SJCRH30 (cell line): ENCODE data around the gene PUSL1. TPM values are rescaled to one million over a fixed set of nuclear protein-coding genes. Genes with fewer than 3 reads are reported as not detected.
A peak's percentile ranks its signal among the peaks of the same experiment; 100 is the strongest.

ENCODE experiments used
- DNase-seq, 2 experiments: peaks; one replicate each; pipeline ENCODE4 v3.0.0-alpha.2; 2015 to 2020
- H3K27ac ChIP-seq: fragments of 250-450 bp; sonication (Bioruptor Pico); 2 replicates; pipeline ENCODE4 v1.5.1; 2020; ENCODE audit warnings: mild to moderate bottlenecking, moderate library complexity
- H3K27me3 ChIP-seq: fragments of 250-450 bp; sonication (Bioruptor Pico); 2 replicates; pipeline ENCODE4 v1.5.1; 2020; ENCODE audit warnings: mild to moderate bottlenecking, moderate library complexity
- H3K36me3 ChIP-seq: fragments of 250-450 bp; sonication (Bioruptor Pico); 2 replicates; pipeline ENCODE4 v1.5.1; 2020; ENCODE audit warnings: mild to moderate bottlenecking, moderate library complexity
- H3K4me1 ChIP-seq: fragments of 250-450 bp; sonication (Bioruptor Pico); 2 replicates; pipeline ENCODE4 v1.5.1; 2020; ENCODE audit warnings: mild to moderate bottlenecking, moderate library complexity
- H3K4me3 ChIP-seq: fragments of 250-450 bp; sonication (Bioruptor Pico); 2 replicates; pipeline ENCODE4 v1.5.1; 2020; ENCODE audit warnings: mild to moderate bottlenecking, moderate library complexity
- H3K9me3 ChIP-seq: fragments of 250-450 bp; sonication (Bioruptor Pico); replicated peaks from 2 replicates; pipeline ENCODE4 v1.5.1; 2020; ENCODE audit warnings: mild to moderate bottlenecking, moderate library complexity
- total RNA-seq: library from RNA; depleted of rRNA; stranded (reverse); fragments of >200 nt; shearing (Covaris generic); gene quantifications from 2 replicates; pipeline ENCODE4 v1.2.3, GENCODE V29; 2014

Gene PUSL1
- total RNA-seq, 1 experiment from 2014 or later = 25.3 TPM

DNA sequence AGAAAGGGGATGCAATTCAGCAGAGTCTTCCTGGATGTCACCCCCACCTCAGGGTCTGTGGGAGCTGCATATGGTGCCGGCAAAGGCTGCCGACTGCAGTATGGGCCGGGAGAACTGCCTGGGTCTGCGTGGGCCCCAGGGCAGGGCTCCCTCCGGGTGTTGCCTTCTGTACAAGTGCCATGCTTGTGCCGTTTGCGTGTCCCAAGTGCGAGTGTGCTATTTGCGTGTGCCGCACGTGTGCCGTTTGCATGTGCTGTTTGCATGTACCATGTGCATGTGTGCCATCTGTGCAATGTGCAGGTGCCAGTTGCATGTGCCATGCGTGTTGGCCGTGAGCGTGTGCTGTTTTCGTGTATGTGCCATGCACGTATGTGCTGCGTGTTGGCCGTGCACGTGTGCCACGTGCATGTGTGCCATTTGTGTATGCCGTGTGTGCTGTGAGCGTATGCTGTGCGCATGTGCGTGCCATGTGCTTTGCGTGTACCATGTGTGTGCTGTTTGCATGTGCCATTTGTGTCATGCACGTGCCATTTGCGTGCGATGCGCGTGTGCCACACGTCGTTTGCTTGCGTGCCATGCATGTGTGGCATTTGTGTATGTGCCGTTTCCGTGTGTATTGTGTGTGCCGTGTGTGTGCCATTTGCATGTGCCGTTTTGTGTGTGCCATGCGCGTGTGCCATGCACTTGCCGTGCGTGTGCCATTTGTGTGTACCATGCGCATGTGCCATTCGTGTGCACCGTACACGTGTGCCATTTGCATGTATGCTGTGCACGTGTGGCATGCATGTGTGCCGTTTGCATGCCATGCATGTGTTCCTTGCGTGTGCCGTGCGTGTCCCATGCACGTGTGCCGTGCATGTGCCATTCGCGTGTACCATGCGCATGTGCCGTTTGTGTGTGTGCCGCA is 21.2 kb downstream of the PUSL1 start:
- Histone ChIP-seq H3K4me3 (no peak overlapping the region), H3K27me3 (no peaks in the 10 kb centered on the region), H3K27ac (no peak overlapping the region), H3K9me3 (no peaks in the 10 kb centered on the region), H3K36me3 (no peaks in the 10 kb centered on the region), H3K4me1 (peaks cover 17% of the 10 kb centered on the region; the same call in 1 of the 2 replicates)
- no peak for DNase-seq

DNA sequence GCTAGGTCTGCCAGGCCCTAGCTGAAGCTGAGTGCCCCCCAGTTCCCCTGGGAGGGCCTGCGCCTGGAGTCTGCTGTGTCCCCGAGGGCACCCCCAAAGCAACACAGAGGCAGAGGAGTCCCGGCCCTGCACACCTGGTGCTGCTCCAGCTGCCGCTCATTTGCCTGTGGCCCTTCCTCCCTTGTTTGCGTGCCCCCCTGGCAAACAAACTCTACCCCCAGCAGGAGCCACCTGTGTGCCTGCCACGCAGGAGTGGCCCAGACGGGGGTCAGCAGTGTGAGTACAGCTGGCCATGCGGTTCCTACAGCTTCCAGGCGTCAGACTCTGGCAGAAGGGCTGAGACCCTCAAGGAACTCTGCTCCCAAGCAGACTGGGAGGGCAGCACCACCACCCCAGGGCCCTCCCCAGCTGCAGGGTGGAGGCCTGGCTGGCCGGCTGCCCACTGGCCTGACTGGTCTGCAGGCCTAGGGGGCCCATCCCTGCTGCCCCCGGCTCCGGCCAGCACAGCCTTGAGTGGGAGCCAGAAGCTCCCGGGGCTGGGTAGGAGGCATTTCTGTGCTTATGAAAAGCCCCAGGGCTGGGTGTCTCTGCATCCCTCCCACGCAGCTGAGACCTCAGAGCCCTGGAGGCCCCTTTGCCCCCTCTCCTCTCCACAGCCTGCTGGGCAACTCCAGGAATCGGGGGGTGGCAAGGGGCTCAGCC is 22.1 kb downstream of the PUSL1 start:
- Histone ChIP-seq H3K27ac (no peak overlapping the region), H3K4me1 (peaks cover 14% of the 10 kb centered on the region; the same call in 1 of the 2 replicates), H3K36me3 (no peaks in the 10 kb centered on the region), H3K4me3 (no peak overlapping the region), H3K9me3 (no peaks in the 10 kb centered on the region), H3K27me3 (no peaks in the 10 kb centered on the region)
- DNase-seq = no peak

GRCh38 chr1:1331068-1331965 is 22.9 kb downstream of the PUSL1 start, which contains the start of gene TAS1R3:
TAS1R3 (plus strand) TSS chr1:1331280; CDS start chr1:1331346, 66 bp downstream.
- no peaks in the 10 kb centered on the region for H3K36me3 ChIP-seq
- H3K27me3 ChIP-seq = no peaks in the 10 kb centered on the region
- H3K4me3 ChIP-seq = no peak within 1 kb of the TSS
- DNase-seq = peak in 1 of 2 experiments; percentile 53
- no peak within 1 kb of the TSS for H3K27ac ChIP-seq
- peaks cover 11% of the 10 kb centered on the region; the same call in 1 of the 2 replicates for H3K4me1 ChIP-seq
- no peaks in the 10 kb centered on the region for H3K9me3 ChIP-seq

DNA sequence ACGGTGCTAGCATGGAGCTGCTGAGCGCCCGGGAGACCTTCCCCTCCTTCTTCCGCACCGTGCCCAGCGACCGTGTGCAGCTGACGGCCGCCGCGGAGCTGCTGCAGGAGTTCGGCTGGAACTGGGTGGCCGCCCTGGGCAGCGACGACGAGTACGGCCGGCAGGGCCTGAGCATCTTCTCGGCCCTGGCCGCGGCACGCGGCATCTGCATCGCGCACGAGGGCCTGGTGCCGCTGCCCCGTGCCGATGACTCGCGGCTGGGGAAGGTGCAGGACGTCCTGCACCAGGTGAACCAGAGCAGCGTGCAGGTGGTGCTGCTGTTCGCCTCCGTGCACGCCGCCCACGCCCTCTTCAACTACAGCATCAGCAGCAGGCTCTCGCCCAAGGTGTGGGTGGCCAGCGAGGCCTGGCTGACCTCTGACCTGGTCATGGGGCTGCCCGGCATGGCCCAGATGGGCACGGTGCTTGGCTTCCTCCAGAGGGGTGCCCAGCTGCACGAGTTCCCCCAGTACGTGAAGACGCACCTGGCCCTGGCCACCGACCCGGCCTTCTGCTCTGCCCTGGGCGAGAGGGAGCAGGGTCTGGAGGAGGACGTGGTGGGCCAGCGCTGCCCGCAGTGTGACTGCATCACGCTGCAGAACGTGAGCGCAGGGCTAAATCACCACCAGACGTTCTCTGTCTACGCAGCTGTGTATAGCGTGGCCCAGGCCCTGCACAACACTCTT is 23.8 kb downstream of the PUSL1 start:
- no peak for DNase-seq
- H3K4me1 ChIP-seq = peaks cover 11% of the 10 kb centered on the region; the same call in 1 of the 2 replicates

DNA sequence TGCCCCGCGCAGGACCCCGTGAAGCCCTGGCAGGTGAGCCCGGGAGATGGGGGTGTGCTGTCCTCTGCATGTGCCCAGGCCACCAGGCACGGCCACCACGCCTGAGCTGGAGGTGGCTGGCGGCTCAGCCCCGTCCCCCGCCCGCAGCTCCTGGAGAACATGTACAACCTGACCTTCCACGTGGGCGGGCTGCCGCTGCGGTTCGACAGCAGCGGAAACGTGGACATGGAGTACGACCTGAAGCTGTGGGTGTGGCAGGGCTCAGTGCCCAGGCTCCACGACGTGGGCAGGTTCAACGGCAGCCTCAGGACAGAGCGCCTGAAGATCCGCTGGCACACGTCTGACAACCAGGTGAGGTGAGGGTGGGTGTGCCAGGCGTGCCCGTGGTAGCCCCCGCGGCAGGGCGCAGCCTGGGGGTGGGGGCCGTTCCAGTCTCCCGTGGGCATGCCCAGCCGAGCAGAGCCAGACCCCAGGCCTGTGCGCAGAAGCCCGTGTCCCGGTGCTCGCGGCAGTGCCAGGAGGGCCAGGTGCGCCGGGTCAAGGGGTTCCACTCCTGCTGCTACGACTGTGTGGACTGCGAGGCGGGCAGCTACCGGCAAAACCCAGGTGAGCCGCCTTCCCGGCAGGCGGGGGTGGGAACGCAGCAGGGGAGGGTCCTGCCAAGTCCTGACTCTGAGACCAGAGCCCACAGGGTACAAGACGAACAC is 24.5 kb downstream of the PUSL1 start:
- no peaks in the 10 kb centered on the region for H3K9me3 ChIP-seq
- no peak for DNase-seq

More for the DNA sequence above, 23.8 kb downstream of the PUSL1 start:
- no peaks in the 10 kb centered on the region for H3K9me3 ChIP-seq
- no peaks in the 10 kb centered on the region for H3K27me3 ChIP-seq
- H3K4me3 ChIP-seq = no peak overlapping the region
- H3K36me3 ChIP-seq = no peaks in the 10 kb centered on the region
- H3K27ac ChIP-seq = no peak overlapping the region

DNA sequence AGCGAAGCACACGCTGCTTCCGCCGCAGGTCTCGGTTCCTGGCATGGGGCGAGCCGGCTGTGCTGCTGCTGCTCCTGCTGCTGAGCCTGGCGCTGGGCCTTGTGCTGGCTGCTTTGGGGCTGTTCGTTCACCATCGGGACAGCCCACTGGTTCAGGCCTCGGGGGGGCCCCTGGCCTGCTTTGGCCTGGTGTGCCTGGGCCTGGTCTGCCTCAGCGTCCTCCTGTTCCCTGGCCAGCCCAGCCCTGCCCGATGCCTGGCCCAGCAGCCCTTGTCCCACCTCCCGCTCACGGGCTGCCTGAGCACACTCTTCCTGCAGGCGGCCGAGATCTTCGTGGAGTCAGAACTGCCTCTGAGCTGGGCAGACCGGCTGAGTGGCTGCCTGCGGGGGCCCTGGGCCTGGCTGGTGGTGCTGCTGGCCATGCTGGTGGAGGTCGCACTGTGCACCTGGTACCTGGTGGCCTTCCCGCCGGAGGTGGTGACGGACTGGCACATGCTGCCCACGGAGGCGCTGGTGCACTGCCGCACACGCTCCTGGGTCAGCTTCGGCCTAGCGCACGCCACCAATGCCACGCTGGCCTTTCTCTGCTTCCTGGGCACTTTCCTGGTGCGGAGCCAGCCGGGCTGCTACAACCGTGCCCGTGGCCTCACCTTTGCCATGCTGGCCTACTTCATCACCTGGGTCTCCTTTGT is 25.3 kb downstream of the PUSL1 start:
- Histone ChIP-seq H3K36me3 (peaks cover 6% of the 10 kb centered on the region), H3K27me3 (no peaks in the 10 kb centered on the region), H3K27ac (no peak overlapping the region), H3K9me3 (no peaks in the 10 kb centered on the region), H3K4me1 (peaks cover 11% of the 10 kb centered on the region; the same call in 1 of the 2 replicates), H3K4me3 (no peak overlapping the region)
- DNase-seq = no peak

More for the DNA sequence above, 24.5 kb downstream of the PUSL1 start:
- Histone ChIP-seq H3K36me3 (no peaks in the 10 kb centered on the region), H3K4me1 (peaks cover 11% of the 10 kb centered on the region; the same call in 1 of the 2 replicates), H3K4me3 (no peak overlapping the region), H3K27me3 (no peaks in the 10 kb centered on the region), H3K27ac (no peak overlapping the region)

DNA sequence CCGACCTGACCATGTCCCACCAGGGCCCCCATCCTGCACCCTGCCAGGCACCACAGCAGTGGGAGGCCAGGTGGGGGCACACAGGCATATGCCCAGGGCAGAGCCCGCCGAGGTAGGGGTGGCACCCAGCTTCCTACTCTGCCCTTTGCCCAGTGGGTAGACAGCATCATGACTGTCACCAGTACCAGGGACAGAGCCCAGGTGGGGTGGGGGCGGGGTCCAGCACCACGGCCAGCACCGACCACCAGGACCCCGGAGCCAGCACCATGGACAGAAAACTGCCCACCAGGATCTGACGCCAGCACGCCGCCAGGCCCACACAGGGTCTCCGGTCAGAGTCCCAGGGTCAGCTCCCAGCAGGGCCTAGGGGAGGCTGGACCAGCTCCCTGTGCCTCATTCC is 26.4 kb downstream of the PUSL1 start:
- Histone ChIP-seq H3K4me1 (peaks cover 11% of the 10 kb centered on the region; the same call in 1 of the 2 replicates), H3K36me3 (peaks cover 6% of the 10 kb centered on the region), H3K4me3 (no peak overlapping the region), H3K9me3 (no peaks in the 10 kb centered on the region), H3K27ac (no peak overlapping the region), H3K27me3 (no peaks in the 10 kb centered on the region)
- DNase-seq = peak; percentile 58 to 62

DNA sequence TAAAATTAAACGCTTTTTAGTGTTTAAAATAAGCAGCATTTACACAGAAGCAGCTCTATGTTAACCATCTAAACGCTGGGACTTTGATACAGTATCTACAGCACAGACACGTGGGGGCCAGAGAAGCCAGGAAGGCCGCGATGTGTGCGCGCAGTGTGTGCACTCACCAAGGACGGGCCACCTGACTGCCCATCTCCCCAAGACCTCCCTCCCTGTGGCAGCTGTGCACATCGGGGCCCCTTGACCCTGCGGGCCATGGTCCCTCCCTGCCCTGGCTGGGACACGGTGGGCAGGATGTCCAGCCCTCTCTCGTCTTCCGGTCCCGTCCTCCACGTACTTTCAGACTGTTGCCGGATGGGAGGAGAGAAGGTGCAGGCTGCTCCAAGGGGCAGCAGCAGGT is 26.9 kb downstream of the PUSL1 start:
- Histone ChIP-seq H3K36me3 (peaks cover 6% of the 10 kb centered on the region), H3K9me3 (no peaks in the 10 kb centered on the region), H3K4me3 (no peak overlapping the region), H3K27ac (no peak overlapping the region), H3K4me1 (peaks cover 11% of the 10 kb centered on the region; the same call in 1 of the 2 replicates), H3K27me3 (no peaks in the 10 kb centered on the region)
- no peak for DNase-seq

DNA sequence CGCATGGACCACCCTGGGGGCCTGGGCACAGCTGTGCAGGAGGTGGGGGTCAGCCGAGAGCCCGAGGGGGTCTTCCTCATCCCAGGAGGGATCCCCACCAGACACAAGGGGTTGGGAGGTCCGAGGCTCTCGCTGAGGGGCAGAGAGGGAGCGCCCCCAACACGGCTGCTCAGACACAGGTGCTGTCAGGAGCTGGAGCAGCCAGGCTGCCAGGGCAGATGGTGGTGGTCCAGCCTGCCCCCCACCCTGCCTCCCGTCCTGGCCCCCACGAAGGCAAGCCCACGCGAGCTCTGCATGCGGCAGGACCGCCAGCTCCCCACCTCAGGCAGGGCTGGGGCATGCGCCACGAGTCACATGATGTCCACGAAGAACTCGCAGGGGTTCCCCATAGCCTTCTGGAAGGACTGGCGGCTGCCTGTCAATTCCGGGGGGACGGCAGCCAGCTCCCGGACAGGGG is 27.4 kb downstream of the PUSL1 start:
- Histone ChIP-seq H3K36me3 (peaks cover 7% of the 10 kb centered on the region), H3K27ac (no peak overlapping the region), H3K9me3 (no peaks in the 10 kb centered on the region), H3K4me3 (no peak overlapping the region), H3K27me3 (no peaks in the 10 kb centered on the region), H3K4me1 (peaks cover 7% of the 10 kb centered on the region; the same call in 1 of the 2 replicates)
- no peak for DNase-seq

GRCh38 chr1:1336446-1336845 is 28.0 kb downstream of the PUSL1 start:
- H3K36me3 ChIP-seq = peaks cover 12% of the 10 kb centered on the region
- no peaks in the 10 kb centered on the region for H3K27me3 ChIP-seq
- H3K4me3 ChIP-seq = no peak overlapping the region
- DNase-seq = no peak
- H3K9me3 ChIP-seq = no peaks in the 10 kb centered on the region
- no peak overlapping the region for H3K27ac ChIP-seq
- peaks cover under 1% of the 10 kb centered on the region; the same call in 1 of the 2 replicates for H3K4me1 ChIP-seq

DNA sequence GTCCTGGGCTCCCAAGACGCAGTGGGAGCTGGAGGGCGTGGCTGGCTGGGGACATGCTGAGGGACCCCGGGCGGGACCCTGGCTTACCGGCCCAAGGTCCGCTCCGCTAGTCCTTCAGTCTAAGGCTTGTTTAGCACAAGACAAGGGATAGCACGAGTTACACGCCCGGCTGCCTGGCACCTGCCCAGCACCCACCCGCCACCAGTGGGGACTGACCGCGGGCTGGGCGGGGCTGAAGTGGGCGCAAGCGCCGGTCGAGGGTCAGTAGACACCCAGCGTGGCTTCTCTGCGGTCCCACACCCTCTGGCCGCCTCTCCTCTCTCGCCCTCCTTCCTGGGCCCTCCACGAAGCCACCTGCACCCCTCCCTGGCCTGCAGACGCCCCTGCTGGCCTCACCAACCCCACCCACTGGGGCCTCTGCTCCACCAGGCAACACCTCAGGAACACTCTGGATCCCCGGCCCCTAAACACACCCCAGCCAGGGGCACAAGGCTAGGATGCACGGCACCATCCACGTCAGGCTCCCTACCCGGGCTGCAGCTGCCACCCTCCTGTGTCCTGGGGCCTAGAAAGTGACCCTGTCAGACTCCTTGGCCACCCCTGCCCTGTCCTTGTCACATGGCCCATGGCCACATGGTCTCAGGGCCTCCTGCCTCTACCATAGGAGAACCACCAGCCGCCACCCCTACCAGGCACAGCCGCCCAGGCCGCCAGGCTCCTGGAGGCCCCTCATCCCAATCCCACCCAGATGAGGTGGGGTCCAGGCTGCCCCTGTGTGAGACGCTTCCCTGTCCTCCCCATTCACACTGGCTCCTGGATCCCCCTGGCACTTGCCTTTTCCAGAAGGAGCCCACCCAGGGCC is 28.8 kb downstream of the PUSL1 start:
- Histone ChIP-seq H3K9me3 (no peaks in the 10 kb centered on the region), H3K27ac (no peak overlapping the region), H3K36me3 (peaks cover 12% of the 10 kb centered on the region), H3K27me3 (no peaks in the 10 kb centered on the region), H3K4me3 (no peak overlapping the region), H3K4me1 (no peaks in the 10 kb centered on the region; the same call in 1 of the 2 replicates)
- DNase-seq = no peak

GRCh38 chr1:1337793-1338147 is 29.4 kb downstream of the PUSL1 start:
- H3K9me3 ChIP-seq = no peaks in the 10 kb centered on the region
- H3K36me3 ChIP-seq = peaks cover 12% of the 10 kb centered on the region

More at GRCh38 chr1:1337793-1338147, 29.4 kb downstream of the PUSL1 start:
- Histone ChIP-seq H3K4me1 (no peaks in the 10 kb centered on the region; the same call in 1 of the 2 replicates), H3K27me3 (no peaks in the 10 kb centered on the region), H3K27ac (no peak overlapping the region), H3K4me3 (no peak overlapping the region)
- no peak for DNase-seq
